ENCODE data around the gene CACNA1A. TPM values are rescaled to one million over a fixed set of nuclear protein-coding genes. Genes with fewer than 3 reads are reported as not detected.
A peak's percentile ranks its signal among the peaks of the same experiment; 100 is the strongest.

Gene CACNA1A
- total RNA-seq (ENCODE audit: low replicate concordance) = 16.5 and 22.5 TPM in 2 replicates

- Mint-ChIP-seq H3K27me3 (ENCODE audit: insufficient read depth, low read depth) (peaks cover 35% of the 10 kb centered on the region), H3K36me3 (no peaks in the 10 kb centered on the region), H3K4me3 (peak within 1 kb of the TSS; percentile 89), H3K27ac (no peak within 1 kb of the TSS), H3K4me1 (peaks cover 18% of the 10 kb centered on the region), H3K9me3 (no peaks in the 10 kb centered on the region)
- H3K4me1 ChIP-seq = peaks cover 26% of the 10 kb centered on the region
- H3K27ac ChIP-seq = no peak within 1 kb of the TSS
- DNase-seq (ENCODE audit: low spot score) = peak; percentile 57
- TF ChIP-seq EZH2phosphoT487 (IDR thresholded peaks at IDR 0.05) (no peak), EZH2 (IDR thresholded peaks at IDR 0.05) (no peak), CTCF (IDR thresholded peaks at IDR 0.05) (no peak)
- no peaks in the 10 kb centered on the region for H3K36me3 ChIP-seq
- H2AFZ ChIP-seq (replicated peaks) = peak within 1 kb of the TSS; percentile 96
- peak within 1 kb of the TSS; percentile 98 for H3K4me3 ChIP-seq
- no peaks in the 10 kb centered on the region for H3K9me3 ChIP-seq (ENCODE audit: low read depth)
- H3K79me2 ChIP-seq (ENCODE audit: low read depth) = peaks cover 14% of the 10 kb centered on the region
- peak within 1 kb of the TSS; percentile 32 for H3K9ac ChIP-seq
- peaks cover 12% of the 10 kb centered on the region for H3F3A ChIP-seq (ENCODE audit: low read depth)
- H4K20me1 ChIP-seq (ENCODE audit: low read depth) = peaks cover 17% of the 10 kb centered on the region
- peaks cover 69% of the 10 kb centered on the region for H3K27me3 ChIP-seq
- peak within 1 kb of the TSS; percentile 85 for H3K4me2 ChIP-seq
These were observed at the start of gene CACNA1A for GRCh38 chr19:13506471-13506820. TSS of gene CACNA1A (minus strand) at chr19:13506479. CDS start at chr19:13506224, 255 bp downstream.

GRCh38 chr19:13554506-13555240 lies 48.4 kb upstream of the CACNA1A start:
- TF ChIP-seq CTCF (IDR thresholded peaks at IDR 0.05) (no peak), EZH2phosphoT487 (IDR thresholded peaks at IDR 0.05) (no peak), EZH2 (IDR thresholded peaks at IDR 0.05) (no peak)
- Histone ChIP-seq H3K4me2 (peak overlapping the region; percentile 52), H3K4me3 (no peak overlapping the region), H3K9me3 (ENCODE audit: low read depth) (no peaks in the 10 kb centered on the region), H3K79me2 (ENCODE audit: low read depth) (no peaks in the 10 kb centered on the region), H3K27ac (no peak overlapping the region), H3K9ac (no peak overlapping the region), H3K27me3 (peaks cover 16% of the 10 kb centered on the region), H4K20me1 (ENCODE audit: low read depth) (no peaks in the 10 kb centered on the region), H3K4me1 (peaks cover 6% of the 10 kb centered on the region), H3F3A (ENCODE audit: low read depth) (no peaks in the 10 kb centered on the region), H2AFZ (replicated peaks) (no peak overlapping the region), H3K36me3 (no peaks in the 10 kb centered on the region)
- DNase-seq (ENCODE audit: low spot score) = no peak
- Mint-ChIP-seq H3K27ac (no peak overlapping the region), H3K9me3 (no peaks in the 10 kb centered on the region), H3K4me1 (peaks cover 8% of the 10 kb centered on the region), H3K36me3 (no peaks in the 10 kb centered on the region), H3K27me3 (ENCODE audit: insufficient read depth, low read depth) (peaks cover 8% of the 10 kb centered on the region), H3K4me3 (no peak overlapping the region)

- H3K4me3 ChIP-seq = no peak overlapping the region
- H3K4me1 ChIP-seq = peaks cover 6% of the 10 kb centered on the region
- no peak for DNase-seq (ENCODE audit: low spot score)
- H4K20me1 ChIP-seq (ENCODE audit: low read depth) = no peaks in the 10 kb centered on the region
- H3K36me3 ChIP-seq = no peaks in the 10 kb centered on the region
- H3F3A ChIP-seq (ENCODE audit: low read depth) = no peaks in the 10 kb centered on the region
- H3K27ac ChIP-seq = no peak overlapping the region
- H3K9me3 ChIP-seq (ENCODE audit: low read depth) = no peaks in the 10 kb centered on the region
- peaks cover 8% of the 10 kb centered on the region for H3K4me1 Mint-ChIP-seq
- H3K9ac ChIP-seq = no peak overlapping the region
- H3K4me2 ChIP-seq = no peak overlapping the region
- no peaks in the 10 kb centered on the region for H3K36me3 Mint-ChIP-seq
- H3K27ac Mint-ChIP-seq = no peak overlapping the region
- no peaks in the 10 kb centered on the region for H3K9me3 Mint-ChIP-seq
- no peak overlapping the region for H3K4me3 Mint-ChIP-seq
- no peak overlapping the region for H2AFZ ChIP-seq (replicated peaks)
- H3K27me3 ChIP-seq = peaks cover 18% of the 10 kb centered on the region
- H3K27me3 Mint-ChIP-seq (ENCODE audit: insufficient read depth, low read depth) = peaks cover 9% of the 10 kb centered on the region
- no peaks in the 10 kb centered on the region for H3K79me2 ChIP-seq (ENCODE audit: low read depth)
- no peak for TF ChIP-seq EZH2 (IDR thresholded peaks at IDR 0.05)
- no peak for TF ChIP-seq CTCF (IDR thresholded peaks at IDR 0.05)
- TF ChIP-seq EZH2phosphoT487 (IDR thresholded peaks at IDR 0.05) = no peak
These were observed 47.7 kb upstream of the CACNA1A start for GRCh38 chr19:13553880-13554400.

All from neural progenitor cell (in vitro differentiated cells).